Measurements from ENCODE around the gene KAT8. TPM values are rescaled to one million over a fixed set of nuclear protein-coding genes. Genes with fewer than 3 reads are reported as not detected.
A peak's percentile ranks its signal among the peaks of the same experiment; 100 is the strongest.

KAT8 gene
- total and polyA plus RNA-seq, 2 of the 13 experiments (the other 11 are each of a cell fraction or from before 2014, with no cell fraction given), result 79.0 to 84.2 TPM

- TF ChIP-seq ZNF800 (CRISPR knock-in tag; IDR thresholded peaks at IDR 0.05), result peak; percentile 93
- TF ChIP-seq SIN3A (IDR thresholded peaks at IDR 0.05; ENCODE audit: borderline replicate concordance, low read depth, low read length), result no peak; the same call in 1 of the 2 replicates
- TF ChIP-seq ZNF629 (CRISPR knock-in tag; conservative IDR thresholded peaks at IDR 0.05), result no peak; the same call in 1 of the 2 replicates
- peak; percentile 92 for TF ChIP-seq ESRRA (CRISPR knock-in tag; IDR thresholded peaks at IDR 0.05; ENCODE audit: low read depth)
- peak; percentile 86 for TF ChIP-seq MIXL1 (CRISPR knock-in tag; IDR thresholded peaks at IDR 0.05)
- TF ChIP-seq PAXIP1 (CRISPR knock-in tag; conservative IDR thresholded peaks at IDR 0.05), result peak; percentile 88
- TF ChIP-seq ZNF724P (CRISPR knock-in tag; IDR thresholded peaks at IDR 0.05; ENCODE audit: borderline replicate concordance), result peak; percentile 90; the same call in 1 of the 2 replicates
- peak; percentile 96 for TF ChIP-seq YEATS4 (CRISPR knock-in tag; IDR thresholded peaks at IDR 0.05; ENCODE audit: borderline replicate concordance)
- TF ChIP-seq KLF11 (CRISPR knock-in tag; IDR thresholded peaks at IDR 0.05), result 0 out of 2 replicates have a peak, but pooled peaks have one; percentile 71
- 0 out of 2 replicates have a peak, but pooled peaks have one; percentile 78 for TF ChIP-seq ZNF335 (CRISPR knock-in tag; IDR thresholded peaks at IDR 0.05)
- peak; percentile 72; the same call in 1 of the 2 replicates for TF ChIP-seq NCOR1 (IDR thresholded peaks at IDR 0.05; ENCODE audit: borderline replicate concordance, low read length)
- peak; percentile 65; the same call in 1 of the 2 replicates for TF ChIP-seq RBAK (CRISPR knock-in tag; IDR thresholded peaks at IDR 0.05)
- TF ChIP-seq ZHX1 (CRISPR knock-in tag; IDR thresholded peaks at IDR 0.05; ENCODE audit: low read depth), result peak; percentile 87
- peak; percentile 57 for TF ChIP-seq ATF3 (CRISPR knock-in tag; IDR thresholded peaks at IDR 0.05)
- TF ChIP-seq TBX3 (IDR thresholded peaks at IDR 0.05; ENCODE audit: borderline replicate concordance), result no peak
- peak; percentile 33; the same call in 1 of the 2 replicates for TF ChIP-seq ZNF468 (CRISPR knock-in tag; IDR thresholded peaks at IDR 0.05)
- no peak for TF ChIP-seq EZH2 (conservative IDR thresholded peaks at IDR 0.05; ENCODE audit: low read depth, low read length)
- TF ChIP-seq ZFY (CRISPR knock-in tag; IDR thresholded peaks at IDR 0.05), result peak; percentile 96
- peak; percentile 91 for TF ChIP-seq BHLHE40 (IDR thresholded peaks at IDR 0.05; ENCODE audit: low read length)
- TF ChIP-seq SMAD3 (CRISPR knock-in tag; IDR thresholded peaks at IDR 0.05), result peak; percentile 97
- peak; percentile 96 for TF ChIP-seq EEA1 (CRISPR knock-in tag; IDR thresholded peaks at IDR 0.05; ENCODE audit: borderline replicate concordance)
- TF ChIP-seq CBX2 (IDR thresholded peaks at IDR 0.05; ENCODE audit: low read depth, low read length), result no peak
- 0 out of 2 replicates have a peak, but pooled peaks have one; percentile 51 for TF ChIP-seq CBX2 (CRISPR knock-in tag; IDR thresholded peaks at IDR 0.05; ENCODE audit: low read depth)
These were observed 11.7 kb upstream of the KAT8 start (continued) for GRCh38 chr16:31105677-31106213.

Measured in HepG2 (cell line).